ENCODE measurements around the gene IQSEC3. TPM values are rescaled to one million over a fixed set of nuclear protein-coding genes. Genes with fewer than 3 reads are reported as not detected.

IQSEC3 gene
- total RNA-seq, 1 donor = 0.36 TPM

DNA sequence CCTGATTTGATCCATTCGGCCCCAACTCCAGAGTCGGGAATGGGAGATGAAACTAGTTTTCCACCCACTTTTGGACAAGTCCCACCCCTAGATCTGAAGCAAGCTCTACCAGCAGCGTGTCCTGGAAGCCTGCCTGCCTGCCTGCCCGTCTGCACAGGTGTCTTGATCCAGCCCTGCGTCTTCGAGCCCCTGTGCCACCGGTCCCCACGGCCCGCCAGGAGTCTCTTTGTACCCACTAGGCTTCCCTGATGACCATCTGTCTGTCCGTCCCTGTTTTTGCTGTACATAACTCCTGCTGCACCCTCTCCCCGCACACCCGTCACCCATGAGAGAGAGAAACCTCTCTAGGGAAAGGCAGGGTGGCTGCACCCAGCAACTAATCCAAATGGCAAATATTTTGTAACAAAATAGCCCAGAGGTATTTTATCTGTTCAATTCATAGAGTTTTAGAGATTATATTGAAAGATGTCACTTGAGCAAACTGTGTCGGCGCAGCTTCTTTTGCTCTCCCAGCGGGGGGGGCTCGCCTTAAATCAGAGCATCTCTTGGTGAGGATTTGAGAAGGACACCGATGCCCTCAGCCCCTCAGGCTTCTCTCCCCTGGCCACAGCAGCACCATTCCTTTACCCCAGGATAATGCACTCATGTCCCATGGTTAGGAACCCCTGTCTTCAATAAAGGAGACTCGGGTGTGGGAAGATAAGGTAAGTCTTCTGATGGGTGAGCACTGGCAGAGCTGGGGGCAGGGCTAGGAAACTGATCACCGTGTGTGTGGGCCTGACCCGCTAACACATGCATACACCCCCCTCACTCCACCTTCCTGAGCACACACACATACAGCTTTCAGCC is 111.6 kb downstream of the IQSEC3 start:
- Histone ChIP-seq H3K36me3 (ENCODE audit: insufficient read depth, low read length) (no peaks in the 10 kb centered on the region), H3K79me2 (ENCODE audit: insufficient read depth, low read length) (no peaks in the 10 kb centered on the region), H3K4me2 (ENCODE audit: insufficient read depth, low read length) (no peak overlapping the region), H3K27ac (ENCODE audit: low read depth, low read length) (no peak overlapping the region), H2AFZ (ENCODE audit: low read length) (no peak overlapping the region), H3K27me3 (ENCODE audit: insufficient read depth, low read length) (peaks cover 11% of the 10 kb centered on the region), H3K4me3 (ENCODE audit: insufficient read depth, low read length) (no peak overlapping the region), H4K20me1 (ENCODE audit: insufficient read depth, low read length) (no peaks in the 10 kb centered on the region), H3K4me1 (ENCODE audit: insufficient read depth, low read length) (peaks cover 21% of the 10 kb centered on the region), H3K9me3 (ENCODE audit: low read depth, low read length) (no peaks in the 10 kb centered on the region)
- TF ChIP-seq, protein P1, sequence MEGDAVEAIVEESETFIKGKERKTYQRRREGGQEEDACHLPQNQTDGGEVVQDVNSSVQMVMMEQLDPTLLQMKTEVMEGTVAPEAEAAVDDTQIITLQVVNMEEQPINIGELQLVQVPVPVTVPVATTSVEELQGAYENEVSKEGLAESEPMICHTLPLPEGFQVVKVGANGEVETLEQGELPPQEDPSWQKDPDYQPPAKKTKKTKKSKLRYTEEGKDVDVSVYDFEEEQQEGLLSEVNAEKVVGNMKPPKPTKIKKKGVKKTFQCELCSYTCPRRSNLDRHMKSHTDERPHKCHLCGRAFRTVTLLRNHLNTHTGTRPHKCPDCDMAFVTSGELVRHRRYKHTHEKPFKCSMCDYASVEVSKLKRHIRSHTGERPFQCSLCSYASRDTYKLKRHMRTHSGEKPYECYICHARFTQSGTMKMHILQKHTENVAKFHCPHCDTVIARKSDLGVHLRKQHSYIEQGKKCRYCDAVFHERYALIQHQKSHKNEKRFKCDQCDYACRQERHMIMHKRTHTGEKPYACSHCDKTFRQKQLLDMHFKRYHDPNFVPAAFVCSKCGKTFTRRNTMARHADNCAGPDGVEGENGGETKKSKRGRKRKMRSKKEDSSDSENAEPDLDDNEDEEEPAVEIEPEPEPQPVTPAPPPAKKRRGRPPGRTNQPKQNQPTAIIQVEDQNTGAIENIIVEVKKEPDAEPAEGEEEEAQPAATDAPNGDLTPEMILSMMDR (IDR thresholded peaks at IDR 0.05; ENCODE audit: extremely low read depth, low read depth, low read length) = no peak
- no peak for DNase-seq (ENCODE audit: insufficient read length, low spot score, missing footprints)

DNA sequence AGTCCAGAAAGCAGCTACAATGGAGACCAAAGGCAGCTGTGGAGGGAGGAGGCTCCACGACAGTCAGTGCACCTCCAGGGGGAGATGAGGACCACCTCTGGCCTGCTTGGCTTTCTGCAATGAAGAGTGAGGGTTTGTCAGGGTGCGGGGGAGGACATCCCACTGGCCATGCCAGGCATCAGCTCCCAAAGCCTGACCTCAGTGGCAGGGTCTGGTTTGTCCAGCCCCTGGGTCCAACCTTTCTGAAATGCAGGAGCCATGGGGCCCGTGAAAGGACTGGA is 112.2 kb downstream of the IQSEC3 start:
- Histone ChIP-seq H3K4me2 (ENCODE audit: insufficient read depth, low read length) (no peak overlapping the region), H3K4me1 (ENCODE audit: insufficient read depth, low read length) (peaks cover 21% of the 10 kb centered on the region), H3K79me2 (ENCODE audit: insufficient read depth, low read length) (no peaks in the 10 kb centered on the region), H2AFZ (ENCODE audit: low read length) (no peak overlapping the region), H4K20me1 (ENCODE audit: insufficient read depth, low read length) (no peaks in the 10 kb centered on the region), H3K36me3 (ENCODE audit: insufficient read depth, low read length) (no peaks in the 10 kb centered on the region), H3K4me3 (ENCODE audit: insufficient read depth, low read length) (no peak overlapping the region), H3K9me3 (ENCODE audit: low read depth, low read length) (no peaks in the 10 kb centered on the region), H3K27me3 (ENCODE audit: insufficient read depth, low read length) (peaks cover 6% of the 10 kb centered on the region), H3K27ac (ENCODE audit: low read depth, low read length) (no peak overlapping the region)
- TF ChIP-seq, protein P1 (IDR thresholded peaks at IDR 0.05; ENCODE audit: extremely low read depth, low read depth, low read length) = no peak
- no peak for DNase-seq (ENCODE audit: insufficient read length, low spot score, missing footprints)

DNA sequence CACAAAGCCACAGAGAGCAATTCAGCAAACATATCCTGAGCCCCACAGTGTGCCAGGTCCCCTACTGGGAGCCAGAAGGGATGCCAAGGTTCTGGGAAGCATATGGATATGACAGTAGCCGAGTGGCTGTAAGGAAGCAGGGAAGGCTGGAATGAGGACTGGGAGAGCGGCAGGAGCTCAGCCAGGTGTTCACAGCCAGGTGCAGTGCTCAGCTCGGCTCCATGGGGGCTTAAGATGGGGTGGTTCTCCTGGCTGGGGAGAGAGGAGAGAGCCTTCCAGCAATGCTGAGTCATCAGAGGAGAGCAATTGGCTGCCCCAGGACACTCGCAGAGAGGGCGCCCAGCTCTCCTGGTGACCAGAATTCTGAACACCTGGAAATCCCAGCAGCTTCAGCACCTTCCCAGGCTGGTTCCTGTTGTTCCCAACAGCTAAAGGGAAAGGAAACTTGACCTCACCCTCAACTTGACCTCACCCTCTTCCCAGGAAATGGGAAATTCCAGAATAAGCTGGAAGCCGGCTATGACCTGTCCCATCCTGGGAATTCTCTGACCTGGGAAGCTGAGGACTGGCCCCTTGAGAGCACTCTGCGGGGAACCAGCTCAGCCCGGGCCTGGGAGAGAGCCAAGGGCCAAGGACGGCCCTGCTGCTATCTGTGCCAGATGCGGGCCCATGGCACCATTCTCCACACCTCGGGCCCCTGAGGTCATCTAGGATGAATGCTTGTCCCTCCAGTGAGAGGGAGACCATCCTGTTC is 112.7 kb downstream of the IQSEC3 start:
- Histone ChIP-seq H4K20me1 (ENCODE audit: insufficient read depth, low read length) (no peaks in the 10 kb centered on the region), H3K27me3 (ENCODE audit: insufficient read depth, low read length) (peaks cover under 1% of the 10 kb centered on the region), H3K27ac (ENCODE audit: low read depth, low read length) (no peak overlapping the region), H3K9me3 (ENCODE audit: low read depth, low read length) (no peaks in the 10 kb centered on the region), H3K79me2 (ENCODE audit: insufficient read depth, low read length) (no peaks in the 10 kb centered on the region), H2AFZ (ENCODE audit: low read length) (no peak overlapping the region), H3K4me2 (ENCODE audit: insufficient read depth, low read length) (no peak overlapping the region), H3K4me3 (ENCODE audit: insufficient read depth, low read length) (no peak overlapping the region), H3K4me1 (ENCODE audit: insufficient read depth, low read length) (peaks cover 21% of the 10 kb centered on the region), H3K36me3 (ENCODE audit: insufficient read depth, low read length) (no peaks in the 10 kb centered on the region)
- DNase-seq (ENCODE audit: insufficient read length, low spot score, missing footprints) = no peak
- TF ChIP-seq, protein P1 (IDR thresholded peaks at IDR 0.05; ENCODE audit: extremely low read depth, low read depth, low read length) = no peak

DNA sequence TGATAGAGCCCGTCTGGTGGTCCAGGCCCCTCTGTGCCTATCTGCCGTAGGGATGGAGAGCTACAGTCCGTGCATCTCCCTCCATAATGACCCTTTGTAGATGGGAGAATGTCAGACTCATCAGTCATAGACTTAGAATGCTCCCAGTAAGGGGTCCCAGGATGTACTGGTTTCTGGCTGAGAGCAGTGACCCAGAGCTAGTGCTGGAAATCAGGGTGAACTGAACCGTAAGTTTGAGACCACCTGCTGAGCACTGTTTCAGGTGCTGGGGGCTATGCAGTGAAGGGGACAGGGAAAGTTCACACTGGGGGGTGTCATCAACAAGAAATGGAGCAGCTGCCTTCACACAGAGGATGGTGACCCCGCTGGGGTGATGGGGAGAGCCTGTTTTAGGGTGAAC is 113.3 kb downstream of the IQSEC3 start:
- Histone ChIP-seq H3K9me3 (ENCODE audit: low read depth, low read length) (no peaks in the 10 kb centered on the region), H2AFZ (ENCODE audit: low read length) (no peak overlapping the region), H3K4me2 (ENCODE audit: insufficient read depth, low read length) (no peak overlapping the region), H3K27ac (ENCODE audit: low read depth, low read length) (no peak overlapping the region), H3K4me1 (ENCODE audit: insufficient read depth, low read length) (peaks cover 21% of the 10 kb centered on the region), H3K36me3 (ENCODE audit: insufficient read depth, low read length) (no peaks in the 10 kb centered on the region), H4K20me1 (ENCODE audit: insufficient read depth, low read length) (no peaks in the 10 kb centered on the region), H3K27me3 (ENCODE audit: insufficient read depth, low read length) (no peaks in the 10 kb centered on the region), H3K79me2 (ENCODE audit: insufficient read depth, low read length) (no peaks in the 10 kb centered on the region), H3K4me3 (ENCODE audit: insufficient read depth, low read length) (no peak overlapping the region)
- DNase-seq (ENCODE audit: insufficient read length, low spot score, missing footprints) = no peak
- TF ChIP-seq, protein P1 (IDR thresholded peaks at IDR 0.05; ENCODE audit: extremely low read depth, low read depth, low read length) = no peak

All from osteoblast (primary cell).